Activated T-cell treated with anti-CD3 and anti-CD28 coated beads, Interleukin-2, amount 50 U/mL, for 24 hours (primary cell): ENCODE results near the gene MGRN1.

Experiments
- DNase-seq: peaks from one replicate; pipeline ENCODE4 v3.0.0-alpha.2; 2020
- H3K27ac Mint-ChIP-seq: 2 replicates; pipeline ENCODE4 v1.8.0; 2020; ENCODE audit warnings: mild to moderate bottlenecking, mixed read lengths
- H3K27me3 Mint-ChIP-seq: 2 replicates; pipeline ENCODE4 v1.8.0; 2020; ENCODE audit warnings: mixed read lengths
- H3K36me3 Mint-ChIP-seq: 2 replicates; pipeline ENCODE4 v1.8.0; 2020; ENCODE audit warnings: low read depth, mixed read lengths
- H3K4me1 Mint-ChIP-seq: 2 replicates; pipeline ENCODE4 v1.8.0; 2020; ENCODE audit warnings: low read depth, mixed read lengths
- H3K4me3 Mint-ChIP-seq: 2 replicates; pipeline ENCODE4 v1.8.0; 2020; ENCODE audit warnings: mild to moderate bottlenecking, moderate library complexity, mixed read lengths
- H3K9me3 Mint-ChIP-seq: 2 replicates; pipeline ENCODE4 v1.8.0; 2020; ENCODE audit warnings: mixed read lengths

MGRN1 gene

GRCh38 chr16:4597174-4597573, 27.5 kb upstream of the MGRN1 start:
- Mint-ChIP-seq H3K27ac (no peak overlapping the region), H3K9me3 (no peaks in the 10 kb centered on the region), H3K36me3 (no peaks in the 10 kb centered on the region), H3K27me3 (no peaks in the 10 kb centered on the region), H3K4me3 (no peak overlapping the region), H3K4me1 (no peaks in the 10 kb centered on the region)
- no peak for DNase-seq

GRCh38 chr16:4599037-4599436, 25.6 kb upstream of the MGRN1 start:
- Mint-ChIP-seq H3K9me3 (no peaks in the 10 kb centered on the region), H3K27me3 (no peaks in the 10 kb centered on the region), H3K36me3 (no peaks in the 10 kb centered on the region), H3K27ac (no peak overlapping the region), H3K4me1 (no peaks in the 10 kb centered on the region), H3K4me3 (no peak overlapping the region)
- DNase-seq: no peak

DNA sequence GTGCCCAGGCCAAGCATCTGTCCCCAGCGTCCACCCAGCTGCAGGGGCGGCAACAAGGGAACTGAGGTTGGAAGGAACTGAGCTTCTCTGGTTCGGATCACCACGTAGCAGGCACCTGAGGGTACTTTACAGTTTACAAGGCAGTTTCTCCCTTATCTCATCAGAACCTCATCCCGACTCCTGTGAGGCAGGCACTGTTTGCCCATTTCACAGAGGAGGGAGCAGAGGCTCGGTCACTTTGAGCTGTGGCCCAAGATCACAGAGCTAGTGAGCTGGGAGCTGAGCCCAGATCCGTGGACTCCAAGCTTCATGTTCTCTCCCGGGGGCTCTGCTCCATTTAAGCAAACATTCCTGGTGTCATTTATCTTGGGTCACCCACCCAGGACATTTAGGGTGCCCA, 25.1 kb upstream of the MGRN1 start:
- DNase-seq: no peak
- no peaks in the 10 kb centered on the region for H3K36me3 Mint-ChIP-seq
- H3K27me3 Mint-ChIP-seq: no peaks in the 10 kb centered on the region
- no peaks in the 10 kb centered on the region for H3K9me3 Mint-ChIP-seq
- no peaks in the 10 kb centered on the region for H3K4me1 Mint-ChIP-seq
- no peak overlapping the region for H3K4me3 Mint-ChIP-seq
- no peak overlapping the region for H3K27ac Mint-ChIP-seq

DNA sequence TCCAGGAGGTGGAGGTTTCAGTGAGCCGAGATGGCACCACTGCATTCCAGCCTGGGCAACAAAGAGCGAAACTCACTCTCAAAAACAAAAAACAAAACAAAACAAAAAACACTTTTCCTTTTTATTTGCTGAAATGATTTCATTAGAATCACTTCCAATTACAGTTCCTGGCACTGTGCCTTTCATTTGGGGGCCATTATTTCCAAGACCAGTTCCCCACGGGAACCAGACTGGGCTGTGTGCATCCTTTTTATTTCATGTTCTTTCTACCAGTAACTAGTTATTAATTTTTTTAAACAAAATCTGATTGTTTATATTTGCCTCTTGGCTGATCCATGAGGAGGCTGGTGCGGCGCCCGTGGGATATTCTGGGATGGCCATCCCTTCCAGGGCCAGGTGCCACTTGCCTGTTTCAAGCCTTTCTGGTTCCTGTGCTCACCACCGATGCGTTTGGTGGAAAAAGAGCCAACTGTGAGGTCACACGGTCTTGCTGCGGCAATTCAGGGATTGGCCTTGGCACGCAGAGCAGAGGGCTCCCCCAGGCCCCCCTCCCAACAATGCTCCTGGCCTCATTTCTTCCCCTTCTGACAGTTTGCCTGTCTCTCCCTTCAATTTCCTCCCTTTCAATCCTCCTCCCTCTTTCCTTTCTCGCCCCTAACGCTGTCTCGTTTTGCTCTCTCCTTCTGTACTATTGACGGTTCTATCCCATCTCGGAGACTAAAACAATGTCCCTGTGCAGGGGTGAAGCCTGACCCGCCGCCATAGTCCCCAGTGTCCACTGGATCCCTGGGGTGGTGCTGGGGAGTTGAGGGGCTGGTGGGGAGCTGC, 23.4 kb upstream of the MGRN1 start:
- DNase-seq: no peak
- Mint-ChIP-seq H3K27me3 (no peaks in the 10 kb centered on the region), H3K27ac (no peak overlapping the region), H3K36me3 (no peaks in the 10 kb centered on the region), H3K4me1 (no peaks in the 10 kb centered on the region), H3K4me3 (no peak overlapping the region), H3K9me3 (no peaks in the 10 kb centered on the region)

DNA sequence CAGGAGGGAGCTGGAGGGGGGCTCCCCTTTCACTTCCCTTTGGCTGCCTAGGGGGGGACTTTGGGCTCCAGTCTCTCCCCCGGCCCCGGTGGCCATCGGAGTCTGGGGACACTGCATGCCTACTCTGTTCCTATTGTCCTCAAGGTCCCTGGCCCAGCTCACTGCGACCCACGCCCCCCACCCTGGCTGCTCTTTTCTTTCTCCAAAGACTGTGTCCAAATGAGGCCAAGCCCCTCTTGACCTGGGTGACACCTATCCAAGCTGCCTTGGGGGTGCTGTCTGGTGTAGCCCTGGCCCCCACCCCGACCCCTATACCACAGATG, 22.8 kb upstream of the MGRN1 start:
- no peaks in the 10 kb centered on the region for H3K27me3 Mint-ChIP-seq
- H3K36me3 Mint-ChIP-seq: no peaks in the 10 kb centered on the region
- H3K9me3 Mint-ChIP-seq: no peaks in the 10 kb centered on the region
- H3K4me3 Mint-ChIP-seq: no peak overlapping the region
- no peak for DNase-seq
- no peak overlapping the region for H3K27ac Mint-ChIP-seq
- no peaks in the 10 kb centered on the region for H3K4me1 Mint-ChIP-seq

GRCh38 chr16:4602331-4602730, 22.3 kb upstream of the MGRN1 start:
- no peak overlapping the region for H3K27ac Mint-ChIP-seq
- no peaks in the 10 kb centered on the region for H3K9me3 Mint-ChIP-seq
- peaks cover under 1% of the 10 kb centered on the region for H3K36me3 Mint-ChIP-seq
- no peak overlapping the region for H3K4me3 Mint-ChIP-seq
- H3K4me1 Mint-ChIP-seq: no peaks in the 10 kb centered on the region
- no peak for DNase-seq
- H3K27me3 Mint-ChIP-seq: no peaks in the 10 kb centered on the region

GRCh38 chr16:4603624-4604170, 20.9 kb upstream of the MGRN1 start:
- no peak overlapping the region for H3K27ac Mint-ChIP-seq
- H3K9me3 Mint-ChIP-seq: no peaks in the 10 kb centered on the region
- no peak for DNase-seq
- H3K4me3 Mint-ChIP-seq: no peak overlapping the region
- H3K27me3 Mint-ChIP-seq: no peaks in the 10 kb centered on the region
- H3K36me3 Mint-ChIP-seq: peaks cover 12% of the 10 kb centered on the region
- no peaks in the 10 kb centered on the region for H3K4me1 Mint-ChIP-seq

- no peaks in the 10 kb centered on the region for H3K9me3 Mint-ChIP-seq
These were observed 20.2 kb upstream of the MGRN1 start for GRCh38 chr16:4604401-4604800.

DNA sequence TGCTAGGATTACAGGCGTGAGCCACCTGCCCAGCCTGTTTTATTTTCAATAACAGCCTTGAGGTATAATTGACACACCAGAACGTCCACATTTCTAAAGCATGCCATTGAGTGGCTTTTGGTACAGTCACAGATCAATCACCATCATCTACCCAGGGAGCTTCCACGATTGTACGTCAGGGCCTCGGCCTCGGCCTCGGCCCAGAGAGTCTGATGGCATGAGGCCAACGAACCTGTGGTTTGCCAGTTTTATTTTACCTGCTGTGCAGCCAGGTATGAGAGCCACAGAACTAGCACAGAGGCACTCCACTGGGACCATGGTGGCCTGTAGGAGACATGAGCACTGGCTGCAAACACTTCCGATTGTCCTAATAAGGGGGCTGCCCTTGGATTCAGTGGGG, 18.3 kb upstream of the MGRN1 start:
- no peak for DNase-seq
- Mint-ChIP-seq H3K4me1 (peaks cover 2% of the 10 kb centered on the region), H3K9me3 (no peaks in the 10 kb centered on the region), H3K27ac (no peak overlapping the region), H3K27me3 (no peaks in the 10 kb centered on the region), H3K4me3 (no peak overlapping the region), H3K36me3 (peaks cover 15% of the 10 kb centered on the region)

More at GRCh38 chr16:4604401-4604800, 20.2 kb upstream of the MGRN1 start:
- no peak overlapping the region for H3K4me3 Mint-ChIP-seq
- no peaks in the 10 kb centered on the region for H3K4me1 Mint-ChIP-seq
- no peak overlapping the region for H3K27ac Mint-ChIP-seq
- no peak for DNase-seq
- no peaks in the 10 kb centered on the region for H3K27me3 Mint-ChIP-seq
- H3K36me3 Mint-ChIP-seq: peaks cover 15% of the 10 kb centered on the region

DNA sequence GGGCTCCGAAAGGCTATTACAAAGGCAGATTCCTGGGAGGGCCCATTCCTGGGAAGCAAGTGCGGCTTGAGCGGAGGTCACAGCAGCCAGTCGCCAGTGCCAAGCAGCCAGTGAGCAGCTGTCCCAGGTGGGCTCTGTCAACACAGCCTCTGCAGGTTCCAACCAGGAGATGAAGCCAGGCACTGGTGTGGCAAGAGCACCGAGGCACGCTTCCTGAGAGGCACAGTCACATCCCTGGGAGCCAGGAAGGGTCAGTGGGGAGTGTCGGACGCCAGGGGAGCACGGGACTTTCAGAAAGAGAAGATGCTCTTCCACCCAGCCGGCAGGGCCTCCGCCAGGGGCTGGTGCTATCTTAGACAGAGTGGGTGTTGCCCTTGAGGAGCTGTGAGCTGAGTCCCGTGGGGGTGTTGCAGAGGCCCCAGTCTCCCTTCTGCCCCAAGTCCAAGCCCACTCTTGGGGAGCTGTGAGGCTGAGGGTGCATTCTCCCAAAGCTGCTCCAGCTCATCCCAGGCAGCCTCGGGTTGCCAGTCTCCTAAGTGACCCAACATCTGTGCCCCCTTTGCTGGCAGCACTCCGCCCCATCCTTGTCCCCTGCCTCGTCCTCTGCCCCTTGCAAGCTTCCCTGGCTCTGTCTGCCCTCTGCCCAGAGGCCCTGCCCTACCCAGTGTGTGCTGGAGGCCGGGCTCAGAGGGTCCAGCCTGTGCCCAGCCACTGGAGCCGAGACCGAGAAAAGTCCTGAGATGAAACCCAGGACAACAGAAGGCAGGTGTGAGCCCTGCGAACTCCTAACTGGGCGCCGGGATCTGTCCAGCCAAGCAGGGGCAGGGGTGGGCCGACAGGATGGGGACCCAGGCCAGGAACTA, 16.6 kb upstream of the MGRN1 start:
- H3K27ac Mint-ChIP-seq: no peak overlapping the region

DNA sequence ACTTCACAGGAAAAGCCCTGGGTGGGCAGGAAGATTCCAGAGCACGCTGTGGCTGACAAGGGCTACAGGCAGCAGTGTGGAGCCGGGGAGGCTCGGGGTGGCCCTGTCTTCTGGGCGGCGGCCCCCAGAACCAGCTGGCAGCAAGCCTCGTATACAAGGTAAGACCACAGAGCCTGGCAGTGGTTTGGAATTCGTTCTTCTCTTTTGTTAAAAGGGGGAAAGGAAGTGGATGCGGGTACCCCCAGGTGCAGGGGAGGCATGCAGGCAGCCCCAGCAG, 16.0 kb upstream of the MGRN1 start:
- DNase-seq: no peak
- Mint-ChIP-seq H3K4me1 (peaks cover 13% of the 10 kb centered on the region), H3K4me3 (no peak overlapping the region), H3K27ac (no peak overlapping the region), H3K27me3 (no peaks in the 10 kb centered on the region), H3K36me3 (peaks cover 15% of the 10 kb centered on the region), H3K9me3 (no peaks in the 10 kb centered on the region)

More for the DNA sequence above, 16.6 kb upstream of the MGRN1 start:
- no peaks in the 10 kb centered on the region for H3K9me3 Mint-ChIP-seq
- H3K36me3 Mint-ChIP-seq: peaks cover 15% of the 10 kb centered on the region
- H3K27me3 Mint-ChIP-seq: no peaks in the 10 kb centered on the region
- peaks cover 8% of the 10 kb centered on the region for H3K4me1 Mint-ChIP-seq
- no peak overlapping the region for H3K4me3 Mint-ChIP-seq
- DNase-seq: no peak

- Mint-ChIP-seq H3K27me3 (no peaks in the 10 kb centered on the region), H3K4me1 (peaks cover 15% of the 10 kb centered on the region), H3K4me3 (no peak overlapping the region), H3K9me3 (no peaks in the 10 kb centered on the region), H3K36me3 (peaks cover 15% of the 10 kb centered on the region), H3K27ac (no peak overlapping the region)
- no peak for DNase-seq
These were observed 15.2 kb upstream of the MGRN1 start for GRCh38 chr16:4609200-4610010.

DNA sequence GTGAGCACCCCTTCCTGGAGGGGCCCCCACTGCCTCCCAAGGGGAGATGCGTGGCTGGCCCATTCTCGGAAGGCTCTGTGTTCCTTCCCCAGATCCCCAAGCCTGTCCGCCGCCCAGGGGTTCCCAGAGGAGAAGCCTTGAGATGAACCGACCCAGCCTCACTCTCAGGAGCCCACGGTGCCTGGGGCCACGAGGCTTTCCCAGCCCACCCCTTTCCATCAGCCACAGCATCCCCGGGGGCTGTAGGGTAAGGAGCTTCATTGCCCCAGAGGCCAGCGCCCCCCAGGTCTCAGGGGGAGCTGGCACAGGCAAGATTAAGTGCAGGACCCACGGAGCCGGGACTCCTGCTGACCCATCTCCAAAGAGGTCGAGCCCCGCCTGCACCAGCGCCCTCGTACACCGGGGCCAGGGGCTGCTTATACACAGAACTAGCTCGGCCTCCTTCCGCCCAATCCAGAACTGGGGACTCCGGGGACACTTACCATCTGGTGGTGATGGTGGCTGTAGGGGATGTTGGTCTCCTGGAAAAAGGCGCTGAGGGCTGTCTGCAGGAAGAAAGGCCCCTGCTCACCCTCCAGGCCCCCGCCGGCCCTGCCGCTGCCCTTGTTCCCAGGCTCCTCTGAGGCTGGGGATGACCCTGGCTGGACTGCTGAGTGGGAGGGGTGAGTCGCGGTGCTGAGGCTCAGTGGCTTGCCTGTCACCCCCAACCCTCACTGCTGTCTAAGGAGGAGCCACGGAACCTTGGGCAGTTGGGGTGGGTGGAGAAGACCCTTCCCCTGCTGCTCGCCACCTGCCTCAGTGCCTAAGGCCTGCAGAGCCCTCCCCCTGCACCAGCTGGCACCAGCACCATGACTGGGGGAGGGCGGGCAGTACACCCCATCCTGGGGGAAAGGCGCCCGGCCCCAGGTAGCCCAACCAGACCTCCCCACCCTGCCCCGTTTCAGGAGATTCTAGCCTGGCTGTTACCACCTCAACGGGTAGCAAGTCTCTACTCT, 14.3 kb upstream of the MGRN1 start:
- Mint-ChIP-seq H3K36me3 (peaks cover 17% of the 10 kb centered on the region), H3K4me1 (peaks cover 20% of the 10 kb centered on the region), H3K4me3 (no peak overlapping the region), H3K9me3 (no peaks in the 10 kb centered on the region), H3K27ac (no peak overlapping the region), H3K27me3 (no peaks in the 10 kb centered on the region)
- DNase-seq: no peak
